Activated naive CD4-positive, alpha-beta T cell treated with anti-CD3 and anti-CD28 coated beads for 36 hours (primary cell): ENCODE results near the gene ZNF512. TPM values are rescaled to one million over a fixed set of nuclear protein-coding genes. Genes with fewer than 3 reads are reported as not detected.
"Not testable (repeated sequence)": the region's sequence is repeated elsewhere in the genome, so short reads cannot be mapped to it uniquely, and the experiment has no call there.

Experiments
- CTCF ChIA-PET: fragments of 350-600 bp; sonication (Branson Sonifier 250); formaldehyde crosslinking; loops from one replicate; lab custom pipeline; 2021; ENCODE audit warnings: antibody characterized with exemption; lab: Charles Lee
- DNase-seq: peaks from one replicate; pipeline ENCODE4 v3.0.0-alpha.2; 2020
- H3K27ac Mint-ChIP-seq: one replicate; pipeline ENCODE4 v1.8.0; 2021; ENCODE audit warnings: mild to moderate bottlenecking, mixed read lengths
- H3K27me3 Mint-ChIP-seq: one replicate; pipeline ENCODE4 v1.8.0; 2021; ENCODE audit warnings: low read depth, mixed read lengths
- H3K36me3 Mint-ChIP-seq: one replicate; pipeline ENCODE4 v1.8.0; 2021; ENCODE audit warnings: low read depth, mixed read lengths
- H3K4me1 Mint-ChIP-seq: one replicate; pipeline ENCODE4 v1.8.0; 2021; ENCODE audit warnings: low read depth, mixed read lengths
- H3K4me3 Mint-ChIP-seq: one replicate; pipeline ENCODE4 v1.8.0; 2021; ENCODE audit warnings: mild to moderate bottlenecking, moderate library complexity, mixed read lengths
- H3K9me3 Mint-ChIP-seq: one replicate; pipeline ENCODE4 v1.8.0; 2021; ENCODE audit warnings: mixed read lengths
- intact Hi-C: fragments of 100-400 bp; cut with micrococcal nuclease; formaldehyde crosslinking; loops from one replicate; pipeline ENCODE4 v1.15.1; 2023
- total RNA-seq, 2 experiments: library from RNA; stranded (reverse); gene quantifications; one replicate each; pipeline ENCODE4 v1.2.3, GENCODE V29; 2021

ZNF512 gene
- total RNA-seq, 2 experiments from 2014 or later, result 34.7 to 35.8 TPM

DNA sequence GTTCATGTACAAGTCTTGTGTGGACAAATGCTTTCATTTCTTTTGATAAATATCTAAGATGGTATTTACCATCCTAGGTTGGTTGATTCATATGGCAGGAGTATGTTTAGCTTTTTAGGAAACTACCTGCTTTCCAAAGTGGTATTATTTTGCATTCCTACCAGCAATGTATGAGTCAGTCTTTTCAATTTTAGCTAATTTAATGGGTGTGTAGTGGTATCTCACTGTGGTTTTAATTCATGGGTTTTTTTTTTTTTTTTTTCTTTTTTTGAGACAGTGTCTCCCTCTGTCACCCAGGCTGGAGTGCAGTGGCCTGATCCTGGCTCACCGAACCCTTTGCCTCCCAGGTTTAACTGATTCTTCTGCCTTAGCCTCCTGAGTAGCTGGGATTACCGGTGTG is 4.2 kb downstream of the ZNF512 start:
- intact Hi-C loops, result loop anchor here (1.0 to 10.0 kb wide), 3 partner anchors 98 to 372 kb away; partner anchors contain the start of genes ATRAID, CAD, IFT172 and NRBP1
- Mint-ChIP-seq H3K36me3 (peaks cover 39% of the 10 kb centered on the region), H3K27ac (peak overlapping the region; percentile 74)

DNA sequence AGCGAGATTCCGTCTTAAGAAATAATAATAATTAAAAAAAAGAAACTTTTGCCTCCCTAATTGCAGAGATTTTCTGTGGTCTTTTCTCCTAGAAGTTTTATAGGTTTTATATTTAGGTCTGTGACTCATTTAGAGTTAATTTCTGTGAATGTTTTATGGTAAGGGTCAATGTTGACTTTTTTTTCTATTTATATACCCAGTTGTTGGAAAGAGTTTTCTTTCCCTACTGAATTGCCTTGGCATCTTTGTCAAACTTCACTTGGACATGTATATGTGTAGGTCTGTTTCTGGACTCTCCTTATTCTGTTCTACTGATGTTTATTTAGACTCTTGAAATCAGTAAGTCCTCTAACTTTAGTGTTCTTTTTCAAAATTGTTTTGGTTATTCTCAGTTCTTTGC is 5.5 kb downstream of the ZNF512 start:
- CTCF ChIA-PET, result no interaction called here
- peaks cover 13% of the 10 kb centered on the region for H3K9me3 Mint-ChIP-seq
- H3K27me3 Mint-ChIP-seq, result no peaks in the 10 kb centered on the region
- intact Hi-C loops, result loop anchor here (10.0 kb wide), 1 partner anchor 374 kb away; the partner anchor contains the start of genes ATRAID, CAD and SLC5A6
- H3K4me1 Mint-ChIP-seq, result peaks cover 62% of the 10 kb centered on the region
- no peak overlapping the region for H3K4me3 Mint-ChIP-seq
- no peak for DNase-seq
- peaks cover 40% of the 10 kb centered on the region for H3K36me3 Mint-ChIP-seq
- no peak overlapping the region for H3K27ac Mint-ChIP-seq

More for the DNA sequence above, 4.2 kb downstream of the ZNF512 start:
- no peaks in the 10 kb centered on the region for H3K27me3 Mint-ChIP-seq
- peaks cover 10% of the 10 kb centered on the region for H3K9me3 Mint-ChIP-seq
- CTCF ChIA-PET, result interaction anchor here (0.6 to 0.7 kb wide), 3 partner anchors 10 to 269 kb away, joined by 3 to 4 read pairs (median 4); no protein-coding TSS in a partner anchor
- H3K4me3 Mint-ChIP-seq, result no peak overlapping the region
- peaks cover 67% of the 10 kb centered on the region for H3K4me1 Mint-ChIP-seq
- DNase-seq, result peak; percentile 34

DNA sequence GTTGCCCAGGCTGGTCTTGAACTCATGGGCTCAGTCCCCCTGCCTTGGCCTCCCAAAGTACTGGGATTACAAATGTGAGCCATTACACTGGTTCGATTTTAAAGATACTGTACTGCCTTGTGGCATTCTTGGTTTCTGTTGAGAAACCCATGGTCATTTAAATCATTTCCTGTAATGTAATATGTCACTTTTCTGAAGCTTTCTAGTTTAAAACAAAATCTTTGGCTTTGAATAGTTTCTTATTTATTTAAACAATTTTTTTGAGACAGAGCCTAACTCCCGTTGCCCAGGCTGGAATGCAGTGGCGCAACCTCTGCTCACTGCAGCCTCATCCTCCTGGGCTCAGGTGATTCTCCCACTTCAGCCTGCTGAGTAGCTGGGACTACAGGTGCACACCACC is 8.9 kb downstream of the ZNF512 start:
- Mint-ChIP-seq H3K9me3 (peaks cover 31% of the 10 kb centered on the region), H3K27ac (no peak overlapping the region), H3K4me3 (no peak overlapping the region), H3K4me1 (peaks cover 49% of the 10 kb centered on the region), H3K27me3 (no peaks in the 10 kb centered on the region), H3K36me3 (peaks cover 52% of the 10 kb centered on the region)
- CTCF ChIA-PET, result interaction anchor here (0.8 kb wide), 1 partner anchor 143 kb away, joined by 3 read pairs; no protein-coding TSS in a partner anchor
- no peak for DNase-seq
- intact Hi-C loops, result no loop called here

DNA sequence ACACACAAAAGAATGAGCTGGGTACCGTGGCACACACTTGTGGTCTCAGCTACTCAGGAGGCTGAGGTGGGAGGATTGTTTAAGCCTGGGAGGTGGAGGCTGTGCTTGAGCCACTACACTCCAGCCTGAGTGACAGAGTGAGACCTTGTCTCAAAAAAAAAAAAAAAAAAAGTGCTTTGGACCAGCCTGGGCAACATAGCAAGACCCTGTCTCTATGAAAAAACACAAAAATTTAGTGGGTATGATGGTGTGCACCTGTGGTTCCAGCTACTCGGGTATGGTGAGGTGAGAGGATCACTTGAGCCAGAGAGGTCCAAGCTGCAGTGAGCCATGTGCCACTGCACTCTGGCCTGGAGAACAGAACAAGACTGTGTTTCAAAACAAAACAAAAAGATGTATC is 10.4 kb downstream of the ZNF512 start:
- H3K4me3 Mint-ChIP-seq, result no peak overlapping the region
- DNase-seq, result no peak
- intact Hi-C loops, result no loop called here
- H3K9me3 Mint-ChIP-seq, result peaks cover 31% of the 10 kb centered on the region
- CTCF ChIA-PET, result no interaction called here
- H3K27ac Mint-ChIP-seq, result no peak overlapping the region
- peaks cover 47% of the 10 kb centered on the region for H3K4me1 Mint-ChIP-seq
- H3K27me3 Mint-ChIP-seq, result no peaks in the 10 kb centered on the region
- peaks cover 44% of the 10 kb centered on the region for H3K36me3 Mint-ChIP-seq

DNA sequence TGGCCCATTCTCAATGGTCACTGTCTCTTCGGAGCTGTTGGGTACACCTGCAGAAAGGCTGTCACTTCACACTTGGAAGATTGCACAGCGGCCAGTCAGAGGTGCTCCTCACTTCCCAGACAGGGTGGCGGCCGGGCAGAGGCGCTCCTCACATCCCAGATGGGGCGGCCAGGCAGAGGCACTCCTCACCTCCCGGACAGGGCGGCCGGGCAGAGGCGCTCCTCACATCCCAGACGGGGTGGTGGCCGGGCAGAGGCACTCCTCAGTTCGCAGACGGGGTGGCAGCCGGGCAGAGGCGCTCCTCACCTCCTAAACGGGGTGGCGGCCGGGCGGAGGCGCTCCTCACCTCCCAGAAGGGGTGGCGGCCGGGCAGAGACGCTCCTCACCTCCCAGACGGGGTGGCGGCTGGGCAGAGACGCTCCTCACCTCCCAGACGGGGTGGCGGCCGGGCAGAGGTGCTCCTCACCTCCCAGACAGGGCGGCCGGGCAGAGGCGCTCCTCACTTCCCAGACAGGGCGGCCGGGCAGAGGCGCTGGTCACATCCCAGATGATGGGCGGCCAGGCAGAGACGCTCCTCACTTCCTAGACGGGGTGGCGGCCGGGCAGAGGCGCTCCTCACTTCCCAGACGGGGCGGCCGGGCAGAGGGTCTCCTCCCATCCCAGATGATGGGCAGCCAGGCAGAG is 11.3 kb downstream of the ZNF512 start:
- Mint-ChIP-seq H3K4me1 (peaks cover 46% of the 10 kb centered on the region), H3K9me3 (peaks cover 31% of the 10 kb centered on the region), H3K36me3 (peaks cover 44% of the 10 kb centered on the region)
- H3K27me3 Mint-ChIP-seq, CTCF ChIA-PET, intact Hi-C loops, DNase-seq, H3K4me3 Mint-ChIP-seq, H3K27ac Mint-ChIP-seq: not testable (repeated sequence)

DNA sequence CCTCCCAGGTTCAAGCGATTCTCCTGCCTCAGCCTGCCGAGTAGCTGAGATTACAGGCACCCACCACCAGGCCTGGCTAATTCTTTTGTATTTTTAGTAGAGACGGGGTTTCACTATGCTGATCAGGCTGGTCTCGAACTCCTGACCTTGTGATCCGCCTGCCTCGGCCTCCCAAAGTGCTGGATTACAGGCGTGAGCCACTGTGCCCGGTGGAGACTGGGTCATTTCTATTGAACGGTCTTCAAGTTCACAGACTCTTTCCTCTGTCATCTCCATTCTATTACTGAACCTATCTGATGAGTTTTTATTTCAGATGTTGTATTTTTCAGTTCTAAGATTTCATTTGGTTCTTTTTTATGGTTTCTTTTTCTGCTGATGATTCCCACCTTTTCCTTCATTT is 12.6 kb downstream of the ZNF512 start:
- H3K9me3 Mint-ChIP-seq, result peaks cover 25% of the 10 kb centered on the region
- CTCF ChIA-PET, H3K27ac Mint-ChIP-seq, intact Hi-C loops, H3K4me3 Mint-ChIP-seq, DNase-seq, H3K27me3 Mint-ChIP-seq: not testable (repeated sequence)
- peaks cover 46% of the 10 kb centered on the region for H3K4me1 Mint-ChIP-seq
- peaks cover 40% of the 10 kb centered on the region for H3K36me3 Mint-ChIP-seq

DNA sequence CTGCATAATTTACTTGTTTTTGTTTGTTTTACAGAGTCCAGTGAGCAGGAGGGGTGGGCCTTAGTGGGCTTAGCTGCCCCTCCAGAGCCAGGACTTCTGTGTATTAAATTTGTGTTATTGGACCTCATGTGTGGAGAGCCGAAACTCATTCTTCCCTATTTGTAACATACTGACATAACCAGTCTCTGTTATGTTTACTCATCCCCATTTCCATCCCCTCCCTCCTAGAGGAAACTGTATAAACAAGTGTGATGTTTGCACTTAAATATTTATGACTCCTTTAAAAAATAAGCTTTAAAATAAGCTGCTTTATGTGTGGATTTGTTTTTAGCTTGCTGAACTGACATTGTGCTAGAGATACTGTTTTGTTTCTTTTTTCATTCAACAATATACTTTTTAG is 13.8 kb downstream of the ZNF512 start:
- Mint-ChIP-seq H3K4me3 (no peak overlapping the region), H3K27ac (no peak overlapping the region), H3K9me3 (peaks cover 20% of the 10 kb centered on the region)

DNA sequence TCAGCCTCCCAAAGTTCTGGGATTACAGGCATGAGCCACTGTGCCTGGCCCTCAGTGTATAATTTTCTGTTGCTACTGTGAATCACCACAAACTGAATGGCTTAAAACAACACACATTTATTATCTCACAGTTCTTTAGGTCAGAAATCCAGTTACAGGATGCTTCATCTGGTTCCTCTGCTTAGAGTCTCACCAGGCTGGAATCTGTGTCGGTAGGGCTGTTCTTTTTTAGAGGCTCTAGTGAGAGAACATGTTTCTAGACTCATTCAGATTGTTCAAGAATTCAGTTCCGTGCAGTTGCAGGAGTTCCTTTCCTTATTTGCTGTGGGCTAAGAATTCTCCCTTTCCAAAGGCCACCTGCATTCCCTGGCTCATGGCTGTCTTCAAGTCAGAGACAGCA is 23.8 kb downstream of the ZNF512 start:
- Mint-ChIP-seq H3K4me3 (no peak overlapping the region), H3K4me1 (no peaks in the 10 kb centered on the region), H3K9me3 (no peaks in the 10 kb centered on the region), H3K27ac (no peak overlapping the region), H3K36me3 (peaks cover 36% of the 10 kb centered on the region), H3K27me3 (no peaks in the 10 kb centered on the region)
- no peak for DNase-seq
- intact Hi-C loops, result no loop called here
- CTCF ChIA-PET, result no interaction called here

More for the DNA sequence above, 13.8 kb downstream of the ZNF512 start:
- intact Hi-C loops, result no loop called here
- Mint-ChIP-seq H3K4me1 (peaks cover 43% of the 10 kb centered on the region), H3K27me3 (no peaks in the 10 kb centered on the region), H3K36me3 (peaks cover 38% of the 10 kb centered on the region)
- no peak for DNase-seq
- CTCF ChIA-PET, result no interaction called here

DNA sequence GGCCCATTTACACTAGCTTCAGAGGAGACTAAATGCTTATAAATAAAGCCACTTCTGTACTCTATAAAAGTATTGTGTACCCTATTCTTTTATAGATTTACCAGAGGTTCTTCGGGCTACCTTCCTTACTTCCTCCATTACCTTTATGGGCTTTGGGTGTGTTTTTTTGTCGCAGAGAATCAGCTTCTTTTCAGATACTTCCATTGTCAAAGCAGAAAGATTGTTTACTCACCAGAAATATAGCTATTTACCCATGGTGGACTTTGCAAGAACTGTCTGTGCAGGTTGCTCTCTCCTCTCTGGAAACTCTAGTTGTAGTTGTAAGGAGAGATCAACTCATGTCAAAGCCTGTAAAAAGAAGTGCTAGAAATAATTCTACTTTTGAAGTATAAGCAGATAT is 31.1 kb downstream of the ZNF512 start:
- Mint-ChIP-seq H3K36me3 (peaks cover 28% of the 10 kb centered on the region), H3K27ac (no peak overlapping the region), H3K27me3 (no peaks in the 10 kb centered on the region), H3K4me1 (no peaks in the 10 kb centered on the region), H3K9me3 (no peaks in the 10 kb centered on the region), H3K4me3 (no peak overlapping the region)
- intact Hi-C loops, result no loop called here
- DNase-seq, result no peak
- CTCF ChIA-PET, result interaction anchor here (0.6 to 0.8 kb wide), 2 partner anchors 10 to 145 kb away, joined by 3 read pairs; no protein-coding TSS in a partner anchor

DNA sequence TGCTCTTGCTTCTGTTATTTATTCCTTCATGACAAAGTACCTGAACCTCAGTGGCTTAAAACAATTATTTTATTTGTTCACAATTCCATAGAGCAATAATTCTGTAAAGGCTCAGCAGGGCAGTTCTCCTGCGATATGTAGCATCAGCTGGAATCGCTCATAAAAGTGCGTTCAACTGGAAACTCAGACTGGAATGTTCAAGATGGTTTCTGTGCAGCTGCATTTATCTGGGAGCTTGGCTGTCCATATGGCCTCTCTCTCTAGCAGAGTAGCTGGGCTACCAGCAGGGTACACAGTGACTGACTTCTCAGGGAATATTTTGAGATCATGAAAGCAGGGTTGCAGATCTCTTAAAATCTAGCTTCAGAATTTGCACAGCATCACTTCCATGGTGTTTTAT is 32.5 kb downstream of the ZNF512 start:
- CTCF ChIA-PET, result no interaction called here
- no peaks in the 10 kb centered on the region for H3K4me1 Mint-ChIP-seq
- no peaks in the 10 kb centered on the region for H3K27me3 Mint-ChIP-seq
- intact Hi-C loops, result no loop called here
- no peak overlapping the region for H3K27ac Mint-ChIP-seq
- no peaks in the 10 kb centered on the region for H3K9me3 Mint-ChIP-seq
- DNase-seq, result no peak
- peaks cover 33% of the 10 kb centered on the region for H3K36me3 Mint-ChIP-seq
- no peak overlapping the region for H3K4me3 Mint-ChIP-seq

DNA sequence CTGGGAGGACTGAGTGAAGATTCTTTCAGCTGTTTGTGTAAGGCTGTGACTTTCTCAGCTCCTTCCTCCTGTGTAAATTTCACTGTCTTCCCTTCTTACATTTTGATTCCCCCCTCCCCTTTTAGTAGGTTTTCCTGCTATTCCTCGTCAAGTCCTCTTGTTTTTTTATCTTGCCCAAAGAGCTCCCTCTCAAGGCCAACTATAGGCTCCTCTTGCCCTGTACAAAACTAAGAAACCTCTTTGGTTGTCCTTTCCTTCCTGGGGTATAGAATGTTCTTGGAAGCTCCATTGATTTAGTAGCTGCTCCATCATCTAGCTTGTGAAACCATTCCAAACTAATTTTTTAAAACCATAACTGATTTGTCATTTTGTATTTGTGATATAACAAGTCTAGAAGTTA is 38.7 kb downstream of the ZNF512 start:
- Mint-ChIP-seq H3K4me1 (no peaks in the 10 kb centered on the region), H3K9me3 (no peaks in the 10 kb centered on the region), H3K27me3 (no peaks in the 10 kb centered on the region), H3K36me3 (peaks cover 30% of the 10 kb centered on the region), H3K27ac (no peak overlapping the region), H3K4me3 (no peak overlapping the region)
- DNase-seq, result no peak
- intact Hi-C loops, result no loop called here
- CTCF ChIA-PET, result interaction anchor here (1.1 kb wide), 2 partner anchors 17 to 22 kb away, joined by 3 read pairs; no protein-coding TSS in a partner anchor

DNA sequence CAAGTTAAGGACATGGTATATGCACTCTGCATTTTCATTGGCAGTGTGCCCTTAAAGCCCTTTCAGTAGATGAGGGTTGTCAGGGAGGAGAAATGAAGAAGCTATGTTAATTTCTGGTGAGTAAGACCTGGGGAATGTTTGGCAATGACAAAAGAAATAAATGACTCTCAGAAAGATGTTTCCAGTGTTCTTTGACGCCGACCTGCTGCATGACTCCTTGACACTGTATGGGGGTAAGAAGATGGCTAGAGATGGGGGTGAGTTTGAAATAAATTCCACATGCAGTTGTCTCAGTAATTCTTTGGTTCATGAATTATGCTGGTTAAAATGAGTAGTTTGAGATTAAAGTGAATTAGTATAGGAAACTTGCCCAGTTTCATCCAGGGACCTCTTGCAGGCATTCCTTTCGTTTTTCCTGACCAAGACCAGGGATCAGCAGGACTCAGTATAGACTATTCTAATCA is 40.1 kb downstream of the ZNF512 start:
- Mint-ChIP-seq H3K9me3 (no peaks in the 10 kb centered on the region), H3K4me1 (peaks cover 9% of the 10 kb centered on the region), H3K36me3 (peaks cover 20% of the 10 kb centered on the region), H3K27ac (no peak overlapping the region), H3K4me3 (no peak overlapping the region), H3K27me3 (no peaks in the 10 kb centered on the region)
- CTCF ChIA-PET, result no interaction called here
- intact Hi-C loops, result no loop called here
- no peak for DNase-seq

DNA sequence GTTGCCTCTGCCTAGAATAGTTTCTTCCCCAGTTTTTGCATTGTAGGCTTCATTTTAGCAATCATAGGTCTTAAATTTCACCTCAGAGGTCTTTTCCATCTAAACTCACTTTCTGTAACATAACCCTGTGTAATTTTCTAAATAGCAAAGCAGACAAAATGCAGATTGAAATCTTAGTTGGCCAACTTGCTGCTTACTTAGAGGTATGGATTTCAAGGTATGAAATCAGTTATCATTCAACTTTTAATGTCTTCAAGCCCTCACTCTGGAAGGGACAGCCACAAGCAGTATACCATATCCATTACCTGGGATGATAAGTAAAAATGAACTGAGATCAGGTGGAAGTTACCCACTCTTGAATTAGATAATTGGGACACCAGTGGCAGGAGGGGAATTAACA is 42.1 kb downstream of the ZNF512 start:
- H3K27ac Mint-ChIP-seq, result no peak overlapping the region
- no peaks in the 10 kb centered on the region for H3K9me3 Mint-ChIP-seq
- no peak overlapping the region for H3K4me3 Mint-ChIP-seq
- intact Hi-C loops, result no loop called here
- H3K36me3 Mint-ChIP-seq, result peaks cover 12% of the 10 kb centered on the region
- peaks cover 13% of the 10 kb centered on the region for H3K4me1 Mint-ChIP-seq
- no peak for DNase-seq
- CTCF ChIA-PET, result no interaction called here
- no peaks in the 10 kb centered on the region for H3K27me3 Mint-ChIP-seq
